Measurements from ENCODE around the gene RTTN.

DNA sequence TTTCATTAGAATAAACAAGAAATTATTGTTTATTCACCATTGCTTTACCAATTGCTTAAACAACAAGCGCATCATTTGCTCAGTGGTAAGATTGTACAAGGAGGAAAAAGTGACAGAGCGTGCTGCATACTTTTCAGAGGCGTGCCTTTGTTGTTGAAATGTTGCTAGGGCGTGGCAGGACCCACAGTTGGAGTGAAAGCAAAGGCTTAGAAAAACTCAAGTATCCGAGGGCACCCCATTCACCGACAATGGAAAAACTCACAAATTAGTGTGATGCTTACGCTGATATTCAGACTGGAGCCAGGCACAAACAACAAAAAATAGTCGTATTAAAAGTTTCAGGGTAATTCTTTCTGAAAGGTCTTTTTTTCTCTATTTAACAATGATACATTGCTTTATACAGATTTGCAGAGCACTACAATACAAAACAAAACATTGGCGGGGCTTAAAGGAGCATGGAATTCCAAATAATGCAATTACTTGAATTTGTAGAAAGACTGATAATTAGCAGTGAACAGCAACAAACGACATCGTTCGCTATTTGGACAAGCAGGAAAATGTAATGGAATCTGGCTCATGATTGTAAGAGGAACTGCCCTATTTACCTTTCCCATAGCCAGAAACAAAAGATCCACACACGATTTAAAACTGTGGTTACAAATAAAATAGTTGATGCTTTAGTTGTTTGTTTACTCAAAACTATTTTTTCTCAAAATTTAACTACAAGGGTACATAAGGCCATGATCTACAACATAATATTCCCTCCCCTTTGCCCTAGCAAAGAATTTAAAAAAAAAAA lies 37.8 kb upstream of the RTTN start:
- TF ChIP-seq POLR2A (IDR thresholded peaks at IDR 0.05): no peak
- TF ChIP-seq, protein P1, sequence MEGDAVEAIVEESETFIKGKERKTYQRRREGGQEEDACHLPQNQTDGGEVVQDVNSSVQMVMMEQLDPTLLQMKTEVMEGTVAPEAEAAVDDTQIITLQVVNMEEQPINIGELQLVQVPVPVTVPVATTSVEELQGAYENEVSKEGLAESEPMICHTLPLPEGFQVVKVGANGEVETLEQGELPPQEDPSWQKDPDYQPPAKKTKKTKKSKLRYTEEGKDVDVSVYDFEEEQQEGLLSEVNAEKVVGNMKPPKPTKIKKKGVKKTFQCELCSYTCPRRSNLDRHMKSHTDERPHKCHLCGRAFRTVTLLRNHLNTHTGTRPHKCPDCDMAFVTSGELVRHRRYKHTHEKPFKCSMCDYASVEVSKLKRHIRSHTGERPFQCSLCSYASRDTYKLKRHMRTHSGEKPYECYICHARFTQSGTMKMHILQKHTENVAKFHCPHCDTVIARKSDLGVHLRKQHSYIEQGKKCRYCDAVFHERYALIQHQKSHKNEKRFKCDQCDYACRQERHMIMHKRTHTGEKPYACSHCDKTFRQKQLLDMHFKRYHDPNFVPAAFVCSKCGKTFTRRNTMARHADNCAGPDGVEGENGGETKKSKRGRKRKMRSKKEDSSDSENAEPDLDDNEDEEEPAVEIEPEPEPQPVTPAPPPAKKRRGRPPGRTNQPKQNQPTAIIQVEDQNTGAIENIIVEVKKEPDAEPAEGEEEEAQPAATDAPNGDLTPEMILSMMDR (IDR thresholded peaks at IDR 0.05): no peak

Measured in testis (tissue), 2 donors.